ENCODE results near the gene TMPRSS11B.

DNA sequence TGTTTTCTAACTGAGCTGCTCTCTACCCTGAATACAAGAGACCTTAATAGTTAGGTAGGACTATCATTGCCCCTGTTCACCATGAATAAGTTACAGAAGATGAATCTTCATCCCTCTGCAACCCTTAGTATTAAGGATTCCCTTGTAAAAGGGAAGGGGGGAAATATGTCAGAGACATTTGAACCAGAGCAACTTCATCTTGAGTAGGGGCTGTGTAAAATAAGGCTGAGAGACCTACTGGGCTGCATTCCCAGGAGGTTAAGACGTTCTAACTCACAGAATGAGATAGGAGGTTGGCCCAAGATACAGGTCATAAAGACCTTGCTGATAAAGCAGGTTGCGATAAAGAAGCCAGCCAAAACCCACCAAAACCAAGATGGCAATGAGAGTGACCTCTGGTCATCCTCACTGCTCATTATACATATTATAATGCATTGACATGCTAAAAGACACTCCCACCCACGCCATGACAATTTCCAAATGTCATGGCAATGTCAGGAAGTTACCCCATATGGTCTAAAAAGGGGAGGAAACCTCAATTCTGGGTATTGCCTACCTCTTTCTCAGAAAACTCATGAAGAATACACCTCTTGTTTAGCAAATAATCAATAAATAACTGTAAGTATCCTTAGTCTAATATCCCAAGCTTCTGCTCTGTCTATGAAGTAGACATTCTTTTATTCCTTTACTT lies 19.5 kb upstream of the TMPRSS11B start:
- no peak for TF ChIP-seq POLR2AphosphoS5 (IDR thresholded peaks at IDR 0.05; ENCODE audit: low read depth, low read length)
- no peak for TF ChIP-seq POLR2A (IDR thresholded peaks at IDR 0.05; ENCODE audit: borderline replicate concordance, extremely low read depth, insufficient read depth, insufficient read length)
- TF ChIP-seq, protein P1, sequence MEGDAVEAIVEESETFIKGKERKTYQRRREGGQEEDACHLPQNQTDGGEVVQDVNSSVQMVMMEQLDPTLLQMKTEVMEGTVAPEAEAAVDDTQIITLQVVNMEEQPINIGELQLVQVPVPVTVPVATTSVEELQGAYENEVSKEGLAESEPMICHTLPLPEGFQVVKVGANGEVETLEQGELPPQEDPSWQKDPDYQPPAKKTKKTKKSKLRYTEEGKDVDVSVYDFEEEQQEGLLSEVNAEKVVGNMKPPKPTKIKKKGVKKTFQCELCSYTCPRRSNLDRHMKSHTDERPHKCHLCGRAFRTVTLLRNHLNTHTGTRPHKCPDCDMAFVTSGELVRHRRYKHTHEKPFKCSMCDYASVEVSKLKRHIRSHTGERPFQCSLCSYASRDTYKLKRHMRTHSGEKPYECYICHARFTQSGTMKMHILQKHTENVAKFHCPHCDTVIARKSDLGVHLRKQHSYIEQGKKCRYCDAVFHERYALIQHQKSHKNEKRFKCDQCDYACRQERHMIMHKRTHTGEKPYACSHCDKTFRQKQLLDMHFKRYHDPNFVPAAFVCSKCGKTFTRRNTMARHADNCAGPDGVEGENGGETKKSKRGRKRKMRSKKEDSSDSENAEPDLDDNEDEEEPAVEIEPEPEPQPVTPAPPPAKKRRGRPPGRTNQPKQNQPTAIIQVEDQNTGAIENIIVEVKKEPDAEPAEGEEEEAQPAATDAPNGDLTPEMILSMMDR (IDR thresholded peaks at IDR 0.05 in 2 of 3, conservative IDR thresholded peaks at IDR 0.05 in 1 of 3; ENCODE audit: borderline replicate concordance in 1 of 3, insufficient read depth in 1 of 3, low read depth in 2 of 3, low read length in 2 of 3) = no peak
- no peak for TF ChIP-seq SIN3A (IDR thresholded peaks at IDR 0.05; ENCODE audit: low read depth)
